Stimulated activated naive CD8-positive, alpha-beta T cell treated with anti-CD3 and anti-CD28 coated beads, Interleukin-15, amount 100 ng/mL, for 72 hours (primary cell): ENCODE results near the gene ANO9.
"Not testable (repeated sequence)": the region's sequence is repeated elsewhere in the genome, so short reads cannot be mapped to it uniquely, and the experiment has no call there.

Experiments used
- ATAC-seq: fragments of 150-1000 bp; cut with Tn5 transposase; 2 replicates; pipeline ENCODE4 v1.10.0; 2021; ENCODE audit warnings: mild to moderate bottlenecking, moderate library complexity
- DNase-seq, 2 donors: peaks; one replicate each; pipeline ENCODE4 v3.0.0; 2021 to 2022
- H3K27ac Mint-ChIP-seq, 2 donors: one replicate each; pipeline ENCODE4 v1.8.0; 2022; ENCODE audit warnings: mild to moderate bottlenecking in 2 of 2, mixed read lengths in 2 of 2, moderate library complexity in 2 of 2
- H3K27me3 Mint-ChIP-seq: one replicate; pipeline ENCODE4 v1.8.0; 2022; ENCODE audit warnings: mixed read lengths
- H3K4me1 Mint-ChIP-seq: one replicate; pipeline ENCODE4 v1.8.0; 2022; ENCODE audit warnings: mild to moderate bottlenecking, mixed read lengths
- H3K4me3 Mint-ChIP-seq, 2 donors: one replicate each; pipeline ENCODE4 v1.8.0; 2022; ENCODE audit warnings: mild to moderate bottlenecking in 2 of 2, mixed read lengths in 2 of 2, moderate library complexity in 1 of 2
- H3K9me3 Mint-ChIP-seq, 2 donors: one replicate each; pipeline ENCODE4 v1.8.0; 2022; ENCODE audit warnings: mixed read lengths in 2 of 2

Gene ANO9

DNA sequence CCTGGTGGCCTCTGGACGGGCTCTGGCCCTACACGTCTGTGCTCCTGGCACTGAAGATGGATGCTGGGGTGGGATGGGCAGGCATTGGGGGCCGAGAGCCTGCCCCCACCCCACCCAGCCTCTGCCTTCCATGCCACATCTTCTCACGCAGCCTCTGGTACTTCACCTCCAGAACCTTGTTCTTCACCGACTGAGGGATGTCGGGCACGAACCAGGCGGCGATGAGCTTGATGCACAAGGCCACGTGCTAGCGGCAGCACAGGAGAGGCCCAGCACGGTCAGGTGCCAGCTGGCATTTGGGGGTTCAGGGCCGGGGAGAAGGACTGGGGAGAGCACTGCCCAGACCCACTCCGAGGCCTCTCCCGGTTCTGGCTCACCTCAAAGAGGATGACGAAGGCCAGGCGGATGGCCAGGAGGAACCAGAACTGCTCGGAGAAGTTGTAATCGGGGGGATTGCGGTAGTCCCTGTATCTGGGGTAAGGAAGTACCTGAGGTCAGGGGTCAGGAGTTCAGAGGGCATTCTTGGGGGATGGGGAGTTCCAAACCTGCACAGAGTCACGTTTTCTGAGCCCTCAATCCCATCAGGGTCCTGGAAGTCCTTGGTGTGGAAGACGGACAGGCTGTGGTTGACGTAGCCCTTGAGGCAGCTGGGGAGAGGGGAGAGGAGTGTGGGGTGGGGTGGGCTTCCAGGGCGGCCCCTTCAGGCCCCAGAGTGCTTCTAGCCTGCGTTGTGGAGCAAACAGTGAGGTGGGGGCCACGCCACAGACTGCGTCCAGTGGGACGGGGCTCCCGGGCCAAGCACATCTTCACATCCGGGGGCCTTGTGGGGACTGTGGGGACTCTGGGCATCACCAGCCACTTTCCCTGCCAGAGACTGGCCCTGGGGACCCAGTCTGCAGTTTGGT is 23.2 kb downstream of the ANO9 start:
- ATAC-seq (no peak), DNase-seq (peak in 1 of 2 donors; percentile 11)
- no peak overlapping the region for H3K27ac Mint-ChIP-seq
- H3K4me3 Mint-ChIP-seq = no peak overlapping the region
- no peaks in the 10 kb centered on the region for H3K27me3 Mint-ChIP-seq
- peaks cover 29% of the 10 kb centered on the region for H3K4me1 Mint-ChIP-seq
- no peaks in the 10 kb centered on the region for H3K9me3 Mint-ChIP-seq

DNA sequence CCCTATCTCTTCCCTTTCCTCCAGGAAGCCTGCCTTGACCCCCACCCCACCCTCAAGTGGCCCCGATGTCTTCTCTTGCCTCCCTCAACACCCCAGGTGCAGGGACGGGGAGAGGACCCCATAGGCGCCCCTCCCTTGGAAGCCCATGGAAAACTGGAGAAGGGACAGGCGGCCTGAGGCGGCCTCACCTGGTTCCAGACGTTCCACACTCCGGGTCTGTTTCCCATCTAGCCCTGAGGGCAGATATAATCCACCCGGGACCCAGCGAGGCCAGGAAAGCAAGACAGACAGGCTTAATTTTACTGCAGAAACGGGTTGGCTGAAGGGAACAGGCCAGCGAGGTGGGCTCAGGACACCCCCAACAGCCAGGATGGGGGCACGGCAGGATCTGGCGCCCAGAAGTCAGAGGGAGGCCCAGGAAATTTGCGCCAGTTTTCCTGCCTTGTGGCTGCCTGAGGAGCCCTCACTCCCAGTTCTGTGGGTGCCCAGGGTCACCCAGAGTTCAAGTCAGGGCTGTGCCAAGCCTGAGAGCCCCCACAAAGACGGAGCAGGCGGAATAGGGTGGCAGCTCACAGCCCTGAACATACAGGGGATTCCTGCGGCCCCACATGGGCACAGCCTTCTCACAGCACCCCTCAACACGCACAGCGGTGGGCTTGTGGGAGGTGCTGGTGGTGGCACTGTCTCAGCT is 24.0 kb downstream of the ANO9 start:
- Mint-ChIP-seq H3K27ac (no peak overlapping the region), H3K9me3 (no peaks in the 10 kb centered on the region), H3K4me1 (peaks cover 37% of the 10 kb centered on the region), H3K4me3 (peak overlapping the region; percentile 77 to 80), H3K27me3 (no peaks in the 10 kb centered on the region)
- no peak for ATAC-seq
- DNase-seq = no peak

GRCh38 chr11:416757-417621 is 24.8 kb downstream of the ANO9 start:
- Mint-ChIP-seq H3K9me3 (no peaks in the 10 kb centered on the region), H3K27ac (no peak overlapping the region), H3K27me3 (no peaks in the 10 kb centered on the region), H3K4me1 (peaks cover 40% of the 10 kb centered on the region), H3K4me3 (peak overlapping the region; percentile 87 to 96)
- DNase-seq = peak in 1 of 2 donors; percentile 56
- ATAC-seq = peak; percentile 40

- Mint-ChIP-seq H3K4me1 (peaks cover 40% of the 10 kb centered on the region), H3K9me3 (no peaks in the 10 kb centered on the region), H3K27ac (peak overlapping the region; percentile 50 to 83), H3K27me3 (no peaks in the 10 kb centered on the region), H3K4me3 (peak overlapping the region; percentile 87 to 96)
- ATAC-seq (peak; percentile 16), DNase-seq (no peak)
Measured at GRCh38 chr11:416051-416756, 25.6 kb downstream of the ANO9 start.

- Mint-ChIP-seq H3K4me1 (peaks cover 40% of the 10 kb centered on the region), H3K27ac (peak overlapping the region in 1 of 2 donors; percentile 83), H3K27me3 (no peaks in the 10 kb centered on the region), H3K9me3 (no peaks in the 10 kb centered on the region), H3K4me3 (peak overlapping the region; percentile 87 to 96)
- DNase-seq (peak in 1 of 2 donors; percentile 30), ATAC-seq (peak; percentile 8)
Measured at GRCh38 chr11:415640-416041, 26.2 kb downstream of the ANO9 start.

DNA sequence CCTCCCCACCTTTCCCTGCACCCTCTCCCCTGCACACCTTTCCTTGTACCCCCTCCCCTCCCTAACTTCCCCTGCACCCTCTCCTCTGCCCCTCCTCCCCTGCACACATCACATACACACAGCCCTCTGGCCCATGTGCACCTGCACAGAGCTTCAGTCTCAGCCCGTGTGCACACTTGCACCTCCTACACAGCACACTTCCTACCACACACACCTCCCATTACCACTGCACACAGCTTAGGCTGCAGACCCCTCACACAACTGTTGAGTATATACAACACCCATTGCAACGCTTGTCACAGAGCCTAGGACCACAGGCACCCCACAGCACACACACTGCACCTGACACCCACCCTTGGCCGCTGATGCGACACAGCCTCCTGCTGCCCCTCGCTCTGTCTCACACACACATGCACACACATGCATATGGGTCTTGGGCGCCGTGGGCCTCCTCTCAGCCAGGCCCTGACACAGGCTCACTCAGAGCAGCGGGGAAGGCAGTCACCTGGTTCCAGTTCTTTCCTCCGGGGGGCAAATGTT is 27.4 kb downstream of the ANO9 start:
- H3K4me3 Mint-ChIP-seq = peak overlapping the region; percentile 87 to 96
- no peaks in the 10 kb centered on the region for H3K9me3 Mint-ChIP-seq
- peaks cover 46% of the 10 kb centered on the region for H3K4me1 Mint-ChIP-seq
- peak; percentile 44 for ATAC-seq
- peak overlapping the region in 1 of 2 donors; percentile 36 for H3K27ac Mint-ChIP-seq
- H3K27me3 Mint-ChIP-seq = no peaks in the 10 kb centered on the region
- DNase-seq = no peak

GRCh38 chr11:413120-414081 is 28.4 kb downstream of the ANO9 start:
- no peak for ATAC-seq
- H3K4me3 Mint-ChIP-seq = peak overlapping the region; percentile 39 to 69
- H3K9me3 Mint-ChIP-seq = no peaks in the 10 kb centered on the region
- DNase-seq = peak in 1 of 2 donors; percentile 12
- no peaks in the 10 kb centered on the region for H3K27me3 Mint-ChIP-seq
- H3K4me1 Mint-ChIP-seq = peaks cover 46% of the 10 kb centered on the region
- H3K27ac Mint-ChIP-seq = peak overlapping the region; percentile 19 to 56

DNA sequence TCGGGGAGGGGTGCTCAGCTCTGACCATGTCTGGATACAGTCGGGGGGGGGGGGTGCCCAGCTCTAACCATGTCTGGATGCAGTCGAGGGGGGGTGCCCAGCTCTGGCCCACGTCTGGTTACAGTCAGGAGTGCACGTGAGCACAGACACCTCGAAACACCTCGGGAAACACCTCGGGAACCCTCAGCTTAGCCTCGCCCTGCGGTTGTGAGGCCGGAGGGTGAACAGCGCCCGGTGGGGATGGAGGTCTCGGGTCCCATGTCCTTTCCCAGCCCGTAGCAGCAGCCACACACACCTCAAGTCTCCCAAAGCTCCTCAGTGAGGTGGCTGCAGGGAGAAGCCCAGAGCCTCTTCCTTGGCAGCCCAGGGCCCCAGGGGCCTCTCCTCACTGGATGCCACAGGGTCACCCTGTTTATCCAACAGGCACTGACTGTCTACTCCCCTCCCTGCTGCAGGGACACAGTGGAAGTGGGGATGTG is 29.1 kb downstream of the ANO9 start:
- peaks cover 49% of the 10 kb centered on the region for H3K4me1 Mint-ChIP-seq
- H3K4me3 Mint-ChIP-seq = no peak overlapping the region
- H3K27ac Mint-ChIP-seq = no peak overlapping the region
- no peak for ATAC-seq
- H3K27me3 Mint-ChIP-seq = no peaks in the 10 kb centered on the region
- no peaks in the 10 kb centered on the region for H3K9me3 Mint-ChIP-seq
- DNase-seq = peak in 1 of 2 donors; percentile 7

DNA sequence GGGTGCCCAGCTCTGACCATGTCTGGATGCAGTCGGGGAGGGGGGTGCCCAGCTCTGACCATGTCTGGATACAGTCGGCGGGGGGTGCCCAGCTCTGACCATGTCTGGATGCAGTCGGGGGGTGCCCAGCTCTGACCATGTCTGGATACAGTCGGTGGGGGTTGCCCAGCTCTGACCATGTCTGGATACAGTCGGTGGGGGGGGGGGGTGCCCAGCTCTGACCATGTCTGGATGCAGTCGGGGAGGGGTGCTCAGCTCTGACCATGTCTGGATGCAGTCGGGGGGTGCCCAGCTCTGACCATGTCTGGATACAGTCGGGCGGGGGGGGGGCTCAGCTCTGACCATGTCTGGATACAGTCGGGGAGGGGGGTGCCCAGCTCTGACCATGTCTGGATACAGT is 30.3 kb downstream of the ANO9 start:
- not testable (repeated sequence) for DNase-seq, ATAC-seq, H3K27me3 Mint-ChIP-seq, H3K9me3 Mint-ChIP-seq, H3K4me3 Mint-ChIP-seq, H3K27ac Mint-ChIP-seq
- H3K4me1 Mint-ChIP-seq = peaks cover 54% of the 10 kb centered on the region

DNA sequence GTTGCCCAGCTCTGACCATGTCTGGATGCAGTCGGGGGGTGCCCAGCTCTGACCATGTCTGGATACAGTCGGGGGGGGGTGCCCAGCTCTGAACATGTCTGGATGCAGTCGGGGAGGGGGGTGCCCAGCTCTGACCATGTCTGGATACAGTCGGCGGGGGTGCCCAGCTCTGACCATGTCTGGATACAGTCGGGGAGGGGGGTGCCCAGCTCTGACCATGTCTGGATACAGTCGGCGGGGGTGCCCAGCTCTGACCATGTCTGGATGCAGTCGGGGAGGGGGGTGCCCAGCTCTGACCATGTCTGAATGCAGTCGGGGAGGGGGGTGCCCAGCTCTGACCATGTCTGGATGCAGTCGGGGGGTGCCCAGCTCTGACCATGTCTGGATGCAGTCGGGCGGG is 31.1 kb downstream of the ANO9 start:
- H3K27ac Mint-ChIP-seq, H3K4me3 Mint-ChIP-seq, H3K9me3 Mint-ChIP-seq, H3K27me3 Mint-ChIP-seq, ATAC-seq: not testable (repeated sequence)
- H3K4me1 Mint-ChIP-seq = peaks cover 46% of the 10 kb centered on the region
- DNase-seq = peak in 1 of 2 donors; percentile 6

GRCh38 chr11:409600-410483 is 32.0 kb downstream of the ANO9 start:
- H3K27ac Mint-ChIP-seq = no peak overlapping the region

GRCh38 chr11:409008-409599 is 32.7 kb downstream of the ANO9 start:
- ATAC-seq (no peak), DNase-seq (peak in 1 of 2 donors; percentile 13)
- no peak overlapping the region for H3K27ac Mint-ChIP-seq
- H3K4me3 Mint-ChIP-seq = no peak overlapping the region
- no peaks in the 10 kb centered on the region for H3K27me3 Mint-ChIP-seq
- no peaks in the 10 kb centered on the region for H3K9me3 Mint-ChIP-seq
- H3K4me1 Mint-ChIP-seq = peaks cover 43% of the 10 kb centered on the region

More at GRCh38 chr11:409600-410483, 32.0 kb downstream of the ANO9 start:
- peak in 1 of 2 donors; percentile 13 for DNase-seq
- Mint-ChIP-seq H3K9me3 (no peaks in the 10 kb centered on the region), H3K27me3 (no peaks in the 10 kb centered on the region), H3K4me1 (peaks cover 46% of the 10 kb centered on the region), H3K4me3 (no peak overlapping the region)
- no peak for ATAC-seq
